HEK293T (cell line): ENCODE data around the gene SFSWAP.

Experiments
- CTCF ChIA-PET: fragments of 350-600 bp; formaldehyde crosslinking; extraction: SDS; loops from one replicate; lab custom pipeline; 2021; ENCODE audit warnings: antibody characterized with exemption, inconsistent platforms; lab: Yijun Ruan, JAX
- POLR2A ChIA-PET: fragments of 350-600 bp; formaldehyde crosslinking; extraction: SDS; loops from one replicate; lab custom pipeline; 2020; ENCODE audit warnings: antibody characterized with exemption, inconsistent platforms; lab: Yijun Ruan, JAX
- DNase-seq: peaks from one replicate; pipeline ENCODE4 v3.0.0; 2012; ENCODE audit warnings: mixed read lengths; ENCODE audit errors: extremely low spot score
- ARNT ChIP-seq: fragments of 450-650 bp; IDR thresholded peaks from 2 replicates; pipeline ENCODE4 v1.6.1; 2017; ENCODE audit warnings: mild to moderate bottlenecking
- BHLHE40 ChIP-seq: fragments of 450-650 bp; IDR thresholded peaks from 2 replicates; pipeline ENCODE4 v1.6.1; 2016; ENCODE audit warnings: mild to moderate bottlenecking, moderate library complexity, borderline replicate concordance
- CTBP1 ChIP-seq: fragments of 450-650 bp; IDR thresholded peaks from 2 replicates; pipeline ENCODE4 v1.6.1; 2016; ENCODE audit warnings: borderline replicate concordance
- ELF4 ChIP-seq: fragments of 450-650 bp; IDR thresholded peaks from 2 replicates; pipeline ENCODE4 v1.6.1; 2017; ENCODE audit warnings: antibody characterized with exemption
- FOXA1 ChIP-seq: fragments of 450-650 bp; IDR thresholded peaks from 2 replicates; pipeline ENCODE4 v1.6.1; 2016; ENCODE audit warnings: mild to moderate bottlenecking
- FOXK2 ChIP-seq: fragments of 450-650 bp; IDR thresholded peaks from 2 replicates; pipeline ENCODE4 v1.6.1; 2016; ENCODE audit warnings: mild to moderate bottlenecking
- FOXM1 ChIP-seq: fragments of 450-650 bp; IDR thresholded peaks from 2 replicates; pipeline ENCODE4 v1.6.1; 2017; ENCODE audit warnings: mild to moderate bottlenecking, borderline replicate concordance
- HDGF ChIP-seq: fragments of 450-650 bp; IDR thresholded peaks from 2 replicates; pipeline ENCODE4 v1.6.1; 2017; ENCODE audit warnings: antibody characterized with exemption, borderline replicate concordance
- L3MBTL2 ChIP-seq: fragments of 450-650 bp; conservative IDR thresholded peaks from 2 replicates; pipeline ENCODE4 v1.6.1; 2016; ENCODE audit warnings: mild to moderate bottlenecking
- LEF1 ChIP-seq: fragments of 450-650 bp; IDR thresholded peaks from 2 replicates; pipeline ENCODE4 v1.6.1; 2017; ENCODE audit warnings: mild to moderate bottlenecking, borderline replicate concordance
- NFRKB ChIP-seq: fragments of 450-650 bp; IDR thresholded peaks from 2 replicates; pipeline ENCODE4 v1.6.1; 2016; ENCODE audit warnings: mild to moderate bottlenecking, moderate library complexity
- PKNOX1 ChIP-seq: fragments of 450-650 bp; IDR thresholded peaks from 2 replicates; pipeline ENCODE4 v1.6.1; 2016
- SP1 ChIP-seq: fragments of 450-650 bp; IDR thresholded peaks from 2 replicates; pipeline ENCODE4 v1.6.1; 2017
- SUZ12 ChIP-seq: fragments of 450-650 bp; IDR thresholded peaks from 2 replicates; pipeline ENCODE4 v1.6.1; 2016; ENCODE audit warnings: mild to moderate bottlenecking
- TARDBP ChIP-seq: fragments of 450-650 bp; IDR thresholded peaks from 2 replicates; pipeline ENCODE4 v1.6.1; 2016
- ZNF384 ChIP-seq: fragments of 450-650 bp; IDR thresholded peaks from 2 replicates; pipeline ENCODE4 v1.6.1; 2016

The SFSWAP gene

DNA sequence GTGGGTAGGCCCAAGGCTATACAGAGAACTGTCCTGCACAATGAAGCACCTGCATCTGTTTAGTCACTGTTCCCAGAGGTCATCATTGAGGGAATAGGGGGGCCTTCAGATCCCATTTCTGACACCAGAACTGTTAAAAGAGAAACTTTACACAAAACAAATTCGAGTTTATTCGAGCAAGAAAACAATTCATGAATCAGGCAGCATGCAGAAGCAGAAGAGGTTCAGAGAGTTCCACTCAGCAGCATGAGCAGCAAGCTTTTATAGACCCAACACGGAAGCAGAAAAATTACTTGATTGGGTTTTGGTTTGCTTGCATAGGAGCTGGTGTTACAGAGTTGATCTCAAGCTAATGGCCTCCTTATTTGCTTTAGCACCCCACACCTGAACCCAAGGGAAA lies 1.7 kb upstream of the SFSWAP start:
- POLR2A ChIA-PET = no interaction called here

DNA sequence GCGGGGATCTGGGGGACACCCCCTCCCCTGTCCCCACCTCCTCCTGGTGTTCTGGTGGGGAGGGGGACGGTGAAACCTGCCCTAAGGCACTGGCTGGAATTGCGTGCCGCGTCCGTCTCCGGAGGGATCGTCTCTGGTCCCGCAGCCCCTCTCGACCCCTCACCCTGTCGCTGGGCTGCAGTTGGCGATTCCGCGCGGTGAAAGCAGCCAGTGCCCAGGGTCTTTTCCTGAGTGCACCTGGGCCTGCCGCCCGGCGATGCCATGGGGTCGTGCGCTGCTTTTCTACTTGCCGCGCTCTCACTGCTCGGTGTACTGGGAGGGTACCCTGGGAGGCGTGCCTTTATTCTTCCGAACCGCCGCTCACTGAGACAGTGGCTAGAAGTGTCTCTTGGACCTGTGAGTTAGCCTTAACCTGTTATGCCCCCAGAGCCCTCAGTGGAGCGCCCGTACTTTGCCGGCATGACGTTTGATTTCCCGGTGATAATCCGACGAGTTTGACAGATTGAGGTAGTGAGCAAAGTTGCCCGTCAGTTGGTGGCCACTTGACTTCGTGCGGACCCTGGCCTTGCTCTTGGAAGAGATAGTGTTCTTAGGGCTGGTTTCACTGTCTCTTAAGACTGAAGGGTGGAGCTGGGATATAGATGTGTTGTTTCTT lies 788 bp downstream of the SFSWAP start:
- CTCF ChIA-PET = interaction anchor here (0.6 kb wide), 1 partner anchor 177 kb away, joined by 3 read pairs; no protein-coding TSS in a partner anchor
- POLR2A ChIA-PET = interaction anchor here (1.0 to 1.3 kb wide), 2 partner anchors 10 to 22 kb away, joined by 3 read pairs; no protein-coding TSS in a partner anchor
- TF ChIP-seq LEF1 (no peak), SUZ12 (no peak)
- no peak for DNase-seq

More for the DNA sequence above, 1.7 kb upstream of the SFSWAP start:
- CTCF ChIA-PET = no interaction called here
- DNase-seq = no peak
- TF ChIP-seq NFRKB = no peak
- no peak for TF ChIP-seq SP1
- no peak for TF ChIP-seq ARNT
- TF ChIP-seq ZNF384 = no peak
- TF ChIP-seq FOXM1 = no peak
- no peak for TF ChIP-seq CTBP1
- no peak for TF ChIP-seq L3MBTL2
- TF ChIP-seq PKNOX1 = no peak
- no peak for TF ChIP-seq BHLHE40
- TF ChIP-seq LEF1 = no peak

DNA sequence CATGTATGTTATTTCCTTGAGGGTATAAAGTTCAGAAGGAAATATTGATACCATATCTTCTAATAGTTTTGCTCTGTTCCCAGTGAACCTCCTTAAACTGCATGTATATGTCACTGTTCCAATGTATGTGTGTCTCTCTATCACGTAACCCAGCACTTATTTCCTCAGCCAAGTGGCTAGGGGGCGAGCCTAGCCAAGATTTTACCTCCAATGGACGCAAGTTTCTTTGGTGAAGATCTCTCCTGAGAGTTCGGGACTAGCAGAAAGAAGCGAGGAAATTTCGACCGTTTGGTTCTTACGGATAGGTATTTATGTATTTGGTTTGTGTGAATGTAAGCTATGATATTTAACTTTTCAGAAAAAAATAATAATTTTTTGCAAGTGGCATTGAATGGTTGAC lies 2.5 kb downstream of the SFSWAP start:
- POLR2A ChIA-PET = no interaction called here
- CTCF ChIA-PET = interaction anchor here (0.6 kb wide), 1 partner anchor 672 kb away, joined by 3 read pairs; no protein-coding TSS in a partner anchor

DNA sequence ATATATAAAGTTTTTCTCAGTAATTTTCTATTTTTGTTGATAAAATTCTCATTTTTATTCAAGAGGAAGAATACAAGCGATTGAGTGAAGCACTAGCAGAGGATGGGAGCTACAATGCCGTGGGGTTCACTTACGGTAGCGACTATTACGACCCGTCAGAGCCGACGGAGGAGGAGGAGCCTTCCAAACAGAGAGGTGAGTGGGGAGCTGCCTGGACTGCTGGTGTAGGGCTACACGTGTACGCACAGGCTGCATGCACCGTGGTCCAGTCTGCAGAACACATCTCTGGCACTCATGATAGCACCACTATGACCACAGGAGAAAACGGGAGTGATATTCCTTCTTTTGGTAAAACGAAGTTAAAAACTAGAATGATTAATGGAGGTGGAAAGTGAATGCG lies 3.9 kb downstream of the SFSWAP start:
- ChIA-PET CTCF (interaction anchor here (0.9 kb wide), 1 partner anchor 37 kb away, joined by 3 read pairs; no protein-coding TSS in a partner anchor), POLR2A (no interaction called here)
- TF ChIP-seq HDGF (no peak), LEF1 (no peak), FOXM1 (no peak), L3MBTL2 (no peak), BHLHE40 (no peak), PKNOX1 (no peak), SUZ12 (no peak), ELF4 (no peak), ARNT (no peak), FOXK2 (no peak), SP1 (no peak), CTBP1 (no peak)
- no peak for DNase-seq

More for the DNA sequence above, 2.5 kb downstream of the SFSWAP start:
- TF ChIP-seq FOXK2 (no peak), HDGF (no peak), FOXM1 (no peak), LEF1 (no peak), L3MBTL2 (no peak), CTBP1 (no peak), ARNT (no peak), BHLHE40 (no peak), NFRKB (no peak), ZNF384 (no peak)
- no peak for DNase-seq

DNA sequence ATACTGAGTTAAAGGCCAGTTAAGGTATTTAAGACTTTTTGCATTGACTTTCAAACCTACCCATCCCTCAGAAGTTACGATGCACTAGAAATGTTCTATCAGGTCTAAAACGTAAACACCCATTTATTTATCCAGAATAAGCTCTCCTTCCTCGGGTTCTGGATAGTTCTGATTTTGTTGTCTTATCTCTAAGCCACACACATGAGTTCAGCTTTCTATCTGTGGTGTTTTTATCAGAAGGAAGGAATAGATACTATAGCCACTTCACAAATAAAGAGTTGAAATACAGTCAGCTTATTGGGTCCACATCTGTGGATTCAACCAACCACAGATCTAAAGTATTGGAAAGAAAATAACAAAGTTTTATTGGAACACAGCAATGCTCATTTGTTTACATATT lies 5.4 kb downstream of the SFSWAP start:
- TF ChIP-seq FOXA1 = no peak
- TF ChIP-seq ARNT = no peak
- no peak for TF ChIP-seq HDGF
- no peak for TF ChIP-seq NFRKB
- TF ChIP-seq LEF1 = no peak
- no peak for TF ChIP-seq FOXK2
- TF ChIP-seq TARDBP = no peak
- no peak for TF ChIP-seq BHLHE40
- no peak for TF ChIP-seq SUZ12
- TF ChIP-seq ZNF384 = no peak
- TF ChIP-seq CTBP1 = no peak
- no peak for DNase-seq
- POLR2A ChIA-PET = no interaction called here
- CTCF ChIA-PET = no interaction called here

DNA sequence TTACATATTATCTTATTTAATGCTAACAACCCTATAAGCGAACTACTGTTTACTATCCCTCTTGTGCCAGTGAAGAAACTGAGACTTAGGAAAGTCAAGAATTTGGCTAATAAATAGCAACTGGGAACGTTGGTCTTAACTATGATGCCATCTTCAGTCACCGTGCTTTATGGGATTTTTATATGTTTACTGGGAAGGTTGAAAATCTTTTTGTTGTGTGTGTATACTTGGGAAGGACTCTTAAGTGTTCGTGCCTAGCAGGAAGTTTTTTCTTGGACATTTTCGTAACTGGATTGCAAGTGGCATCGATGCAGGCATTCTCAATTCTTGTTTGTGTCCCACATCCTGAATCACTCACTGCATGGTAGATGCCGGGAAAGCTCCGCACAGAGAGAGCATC lies 9.4 kb downstream of the SFSWAP start:
- no peak for TF ChIP-seq FOXA1
- TF ChIP-seq SUZ12 = no peak
- no peak for TF ChIP-seq L3MBTL2
- no peak for TF ChIP-seq CTBP1
- TF ChIP-seq HDGF = no peak
- no peak for TF ChIP-seq FOXK2
- TF ChIP-seq ARNT = no peak
- no peak for TF ChIP-seq ZNF384
- no peak for TF ChIP-seq ELF4
- TF ChIP-seq SP1 = no peak
- TF ChIP-seq FOXM1 = no peak
- TF ChIP-seq LEF1 = no peak
- TF ChIP-seq PKNOX1 = no peak
- TF ChIP-seq BHLHE40 = no peak
- no peak for TF ChIP-seq TARDBP
- TF ChIP-seq NFRKB = no peak
- ChIA-PET POLR2A (no interaction called here), CTCF (no interaction called here)
- no peak for DNase-seq
